GM18520 (cell line): ENCODE results near the gene KCNQ5.
A peak's percentile ranks its signal among the peaks of the same experiment; 100 is the strongest.

Experiments
- ATAC-seq: cut with Tn5 transposase; IDR thresholded peaks from one replicate; pipeline ENCODE4 v1.9.1; 2021; ENCODE audit not compliant: unreplicated experiment

The KCNQ5 gene

DNA sequence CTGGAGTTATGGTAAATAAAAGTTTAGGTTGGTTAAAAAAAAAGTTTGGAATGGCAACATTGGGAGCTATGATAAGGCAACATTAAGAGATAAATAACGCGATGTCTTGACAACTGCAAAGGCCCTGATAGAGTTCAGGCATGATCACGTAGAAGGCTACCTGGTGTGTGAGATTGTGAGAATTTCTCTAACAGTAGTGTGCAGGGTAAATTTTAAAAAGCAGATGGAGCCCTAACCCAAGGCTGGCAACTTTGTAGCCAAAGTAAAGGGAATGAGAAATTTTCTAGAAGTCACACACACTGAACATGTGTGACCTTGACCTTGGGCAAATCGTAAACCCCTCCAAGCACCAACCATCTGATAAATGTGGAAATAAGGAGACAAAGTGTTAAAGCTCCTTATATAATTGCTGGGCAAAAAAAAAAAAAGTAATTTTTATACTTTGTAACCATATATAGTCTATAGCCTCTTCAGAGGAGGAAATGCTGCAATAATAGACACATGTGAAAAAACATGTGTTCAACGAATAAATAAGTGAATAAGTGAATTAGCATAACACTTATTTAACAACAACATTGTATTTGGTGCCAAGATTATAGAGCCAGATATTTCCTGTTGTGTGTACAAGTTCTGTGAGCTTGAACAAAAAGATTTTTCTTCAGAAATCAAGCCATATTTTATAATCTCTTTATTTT, 18.2 kb downstream of the KCNQ5 start:
- no peak for ATAC-seq

DNA sequence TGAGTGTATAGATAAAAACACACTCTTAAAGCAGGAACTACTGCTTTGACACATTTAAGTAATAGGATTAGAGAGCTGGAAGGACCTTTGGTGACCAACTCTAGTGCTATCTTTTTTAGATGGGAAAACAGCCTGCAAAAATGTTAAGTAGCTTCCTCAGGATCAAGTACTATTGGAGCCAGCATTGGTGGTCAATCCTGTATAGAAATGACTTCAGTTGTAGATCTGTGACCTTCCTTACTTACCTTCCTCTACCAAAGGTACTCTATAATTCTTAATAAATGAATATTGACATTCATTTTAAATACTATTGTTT, 18.7 kb downstream of the KCNQ5 start:
- no peak for ATAC-seq

DNA sequence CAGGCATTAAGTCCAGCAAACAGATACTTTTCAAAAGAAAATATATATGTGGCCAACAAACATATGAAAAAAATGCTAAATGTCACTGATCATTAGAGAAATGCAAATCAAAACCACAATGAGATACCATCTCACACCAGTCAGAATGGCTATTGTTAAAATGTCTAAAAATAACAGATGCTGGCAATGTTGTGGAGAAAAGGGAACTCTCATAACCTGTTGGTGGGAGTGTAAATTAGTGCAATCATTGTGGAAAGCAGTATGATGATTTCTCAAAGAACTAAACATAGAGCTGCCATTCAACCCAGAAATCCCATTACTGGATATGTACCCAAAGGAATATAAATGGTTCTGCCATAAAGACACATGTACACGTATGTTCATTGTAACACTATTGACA, 20.6 kb downstream of the KCNQ5 start:
- peak; percentile 32 for ATAC-seq

DNA sequence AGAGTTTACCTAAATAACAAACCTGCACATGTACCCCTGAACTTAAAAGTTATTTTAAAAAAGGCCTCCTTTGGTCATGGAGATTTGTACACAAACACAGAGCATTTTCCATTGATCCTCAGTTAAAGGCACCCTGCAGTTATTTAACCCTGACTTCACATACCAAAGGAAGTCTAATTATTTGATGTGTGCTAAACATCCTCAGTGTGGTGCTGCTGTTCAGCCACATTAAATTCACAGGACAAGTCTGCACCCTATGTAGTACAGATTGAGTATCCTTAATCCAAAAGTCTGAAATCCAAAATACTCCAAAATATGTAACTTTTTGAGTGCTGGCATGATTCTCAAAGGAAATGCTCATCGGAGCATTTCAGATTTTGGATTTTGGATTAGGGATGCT, 21.4 kb downstream of the KCNQ5 start:
- ATAC-seq = no peak

DNA sequence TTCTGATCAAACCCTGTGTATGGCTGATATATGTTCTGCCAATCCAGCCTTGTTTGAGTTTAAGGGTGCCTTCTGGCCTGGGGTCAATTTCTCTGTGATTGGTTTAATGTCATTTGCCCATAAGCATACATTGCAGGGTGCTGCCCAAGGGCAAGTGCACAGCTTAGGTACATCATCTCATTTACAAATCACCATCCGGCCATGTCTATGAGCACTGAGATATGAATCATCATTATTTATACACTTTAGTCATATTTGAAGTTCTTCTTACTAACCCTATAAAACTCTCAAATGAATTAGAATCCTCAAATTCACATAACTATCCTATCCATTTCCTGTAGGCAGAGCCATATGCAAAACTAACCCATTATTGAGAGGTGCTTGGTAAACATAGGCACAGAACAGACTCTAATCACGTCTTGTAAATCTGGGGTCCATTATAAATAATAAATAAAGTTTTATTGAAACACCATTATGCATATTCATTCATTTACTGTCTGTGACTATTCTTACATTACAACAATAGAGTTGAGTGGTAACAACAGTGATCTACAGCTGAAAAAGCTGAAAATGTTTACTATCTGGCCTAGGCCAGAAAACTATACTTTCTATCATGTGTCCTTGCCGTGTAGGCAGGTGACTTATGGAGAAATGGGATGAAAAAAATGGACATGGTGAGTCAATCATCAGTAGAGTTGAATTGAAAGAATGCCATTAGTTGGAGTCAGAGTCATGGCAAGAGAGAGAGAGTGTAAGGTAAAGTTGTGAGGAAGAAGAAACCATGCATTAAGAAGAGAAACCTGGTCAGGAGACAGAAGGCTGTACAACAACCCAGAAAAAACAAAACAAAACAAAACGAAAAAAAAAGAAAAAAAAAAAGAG, 25.0 kb downstream of the KCNQ5 start:
- no peak for ATAC-seq

DNA sequence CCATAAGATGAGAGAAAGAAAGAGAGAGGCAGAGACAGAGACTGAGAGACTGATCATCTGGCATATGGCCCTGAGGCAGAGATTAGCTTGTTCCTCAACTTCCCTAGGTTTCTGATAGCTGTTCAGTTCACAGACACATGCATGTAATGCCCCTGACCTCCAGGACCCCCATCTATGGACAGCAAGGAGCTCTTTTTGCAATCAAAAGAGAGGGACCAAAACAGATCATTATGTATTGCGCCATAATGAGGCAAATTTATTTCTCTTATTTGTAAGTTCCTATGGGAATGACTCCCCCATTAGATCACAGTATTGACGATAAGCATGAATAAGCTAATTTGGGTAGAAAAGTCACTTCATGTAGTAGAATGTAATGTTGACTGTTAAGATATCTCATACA, 25.6 kb downstream of the KCNQ5 start:
- no peak for ATAC-seq

DNA sequence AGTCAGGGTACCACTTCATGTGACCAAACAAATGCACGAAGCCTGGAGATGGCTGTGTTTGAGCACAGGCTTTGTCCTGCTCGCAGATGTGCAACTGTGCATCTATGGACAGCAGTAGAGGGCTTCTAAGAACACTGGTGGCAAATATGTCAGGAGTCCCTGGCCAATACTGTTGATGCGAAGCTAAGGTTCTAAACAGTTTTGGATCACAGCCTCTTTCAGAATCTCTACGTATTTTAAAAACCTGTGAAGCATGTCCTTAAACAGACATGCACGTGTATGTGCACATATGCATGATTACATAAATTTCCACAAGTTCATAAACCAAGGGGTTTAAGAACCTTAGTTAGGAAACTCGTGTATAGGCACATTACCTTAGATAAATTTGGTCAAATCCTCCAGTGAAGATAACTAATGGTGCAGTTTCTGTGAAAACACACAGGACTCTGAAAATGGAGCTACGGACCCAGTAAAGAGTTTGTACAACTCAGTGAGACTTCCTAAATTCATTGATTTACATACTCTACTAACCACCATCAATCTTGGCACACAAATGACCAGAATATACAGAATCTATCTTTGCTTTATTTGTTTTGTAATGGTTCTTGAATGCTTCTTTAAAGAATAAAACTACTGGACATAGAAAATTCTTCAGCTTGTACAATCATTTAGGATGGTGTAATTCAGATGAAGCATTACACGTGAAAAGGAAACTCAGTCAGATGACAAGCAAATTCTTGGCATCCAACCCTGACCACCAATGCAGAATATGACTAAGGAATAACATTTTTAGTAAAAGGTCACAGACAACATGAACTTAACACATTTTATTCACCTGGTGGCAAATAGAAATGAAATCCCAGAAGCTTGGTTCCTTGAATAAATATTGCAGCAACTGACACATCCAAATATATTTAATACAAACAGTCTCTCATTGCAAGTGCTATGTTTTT, 27.4 kb downstream of the KCNQ5 start:
- ATAC-seq = peak; percentile 44

DNA sequence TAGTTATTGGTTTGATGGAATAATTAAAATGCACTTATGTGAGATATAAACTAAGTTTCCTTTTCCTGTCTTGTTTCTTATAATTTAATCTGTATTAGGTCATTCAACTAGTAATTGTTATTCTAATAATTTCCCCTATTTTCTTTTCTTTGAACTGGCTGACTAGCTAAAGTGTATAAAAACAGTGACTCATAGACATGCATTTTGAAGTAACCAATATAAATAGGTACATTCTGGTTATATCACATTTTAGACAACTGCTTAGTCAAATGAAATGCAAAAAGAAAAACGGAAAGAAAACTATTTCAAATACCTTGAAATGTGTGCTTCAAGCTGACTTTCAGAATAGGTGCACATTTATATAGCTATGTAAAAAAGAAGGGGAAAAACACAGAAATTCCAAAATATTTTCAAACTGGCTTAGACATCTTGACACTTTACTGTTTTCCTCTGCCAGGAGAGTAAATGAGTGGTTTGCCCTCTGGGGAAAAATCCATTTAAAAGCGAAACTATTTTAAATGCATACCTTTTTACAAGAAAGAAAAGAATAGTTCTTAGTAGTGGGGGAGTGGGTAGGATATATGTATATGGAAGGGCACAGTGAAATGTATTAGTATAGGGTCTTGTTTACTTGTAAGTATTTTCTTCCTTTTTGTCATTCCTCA, 28.3 kb downstream of the KCNQ5 start:
- no peak for ATAC-seq

DNA sequence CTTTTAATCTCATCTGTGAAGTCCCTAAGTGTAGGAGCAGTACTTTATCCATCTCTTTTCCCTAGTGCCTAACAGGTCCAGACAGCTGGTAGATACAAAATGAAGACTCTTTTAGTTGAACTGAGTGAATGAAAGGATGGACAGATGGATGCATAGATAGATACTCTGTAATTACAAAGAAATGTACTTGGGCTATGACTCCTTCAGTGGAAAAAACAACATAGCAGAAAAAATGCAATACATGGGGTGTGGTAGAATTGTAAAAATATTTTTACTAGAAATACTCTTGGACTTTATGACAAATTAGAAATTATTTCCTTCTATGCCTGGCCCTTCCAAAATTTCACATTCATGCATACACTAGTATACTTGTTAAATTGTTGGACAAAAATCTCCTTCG, 29.3 kb downstream of the KCNQ5 start:
- no peak for ATAC-seq

DNA sequence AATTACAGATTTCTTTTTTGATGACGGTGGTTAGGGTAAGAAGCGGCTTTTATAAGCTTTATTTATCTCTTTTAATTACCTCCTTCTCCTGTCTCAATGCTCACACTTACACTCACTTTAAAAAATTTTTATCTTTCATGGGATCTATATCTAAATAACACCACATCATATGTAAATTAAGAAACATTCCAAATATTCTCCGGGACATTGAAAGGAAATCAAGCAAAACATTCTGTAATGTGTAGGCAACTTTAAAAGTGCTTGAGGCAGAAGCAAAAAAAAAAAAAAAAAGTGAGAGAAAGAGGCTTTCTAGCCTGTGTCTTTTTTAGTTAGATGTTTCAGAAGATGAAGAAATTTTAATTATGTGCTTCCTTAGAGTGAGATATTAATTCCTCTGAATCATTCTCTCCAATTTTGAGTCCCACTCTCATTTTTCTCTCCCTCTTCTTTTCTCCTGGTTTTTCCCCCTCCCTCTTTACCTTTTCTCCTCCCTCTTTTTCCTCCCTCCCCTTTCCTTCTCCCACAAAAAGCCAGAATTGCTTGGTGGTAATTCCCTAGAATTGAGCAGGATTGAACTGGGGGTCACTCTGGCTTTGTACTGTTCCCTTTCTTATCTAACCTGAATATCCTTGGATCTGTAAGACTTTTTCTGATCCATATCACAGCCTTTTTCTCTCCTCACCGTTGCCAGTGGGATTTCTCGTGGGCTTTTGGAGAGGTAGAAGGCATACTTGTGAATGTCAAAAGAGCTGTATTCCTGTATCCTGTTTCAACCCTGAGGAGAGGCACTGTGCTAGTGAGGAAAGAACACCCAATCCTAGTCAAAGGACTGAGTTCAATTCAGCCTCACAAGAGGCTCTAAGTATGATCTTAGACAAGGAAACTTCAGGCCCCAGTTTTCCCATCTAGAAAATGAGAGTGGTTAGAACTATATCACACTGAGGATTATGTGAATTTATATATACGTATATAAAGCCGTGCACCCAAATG, 30.4 kb downstream of the KCNQ5 start:
- ATAC-seq = no peak

DNA sequence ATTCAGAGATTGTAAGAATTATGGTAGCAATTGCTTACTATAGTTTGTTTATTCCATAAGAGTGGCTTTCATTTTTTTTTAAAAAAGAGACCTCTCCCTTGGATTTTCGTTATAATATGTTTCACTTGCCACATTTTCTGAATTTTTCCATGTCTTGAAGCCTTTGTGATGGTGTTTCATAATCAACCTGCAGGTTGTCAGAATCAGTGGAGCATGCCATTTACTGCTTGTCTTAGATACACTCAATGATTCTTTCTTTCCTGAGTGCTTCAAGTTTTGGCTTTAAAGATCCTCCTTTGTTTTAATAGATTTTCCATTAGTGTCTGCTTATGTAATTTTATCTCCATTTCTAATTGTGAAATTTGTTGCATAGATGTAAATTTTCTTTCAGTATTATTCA, 31.2 kb downstream of the KCNQ5 start:
- ATAC-seq = no peak

DNA sequence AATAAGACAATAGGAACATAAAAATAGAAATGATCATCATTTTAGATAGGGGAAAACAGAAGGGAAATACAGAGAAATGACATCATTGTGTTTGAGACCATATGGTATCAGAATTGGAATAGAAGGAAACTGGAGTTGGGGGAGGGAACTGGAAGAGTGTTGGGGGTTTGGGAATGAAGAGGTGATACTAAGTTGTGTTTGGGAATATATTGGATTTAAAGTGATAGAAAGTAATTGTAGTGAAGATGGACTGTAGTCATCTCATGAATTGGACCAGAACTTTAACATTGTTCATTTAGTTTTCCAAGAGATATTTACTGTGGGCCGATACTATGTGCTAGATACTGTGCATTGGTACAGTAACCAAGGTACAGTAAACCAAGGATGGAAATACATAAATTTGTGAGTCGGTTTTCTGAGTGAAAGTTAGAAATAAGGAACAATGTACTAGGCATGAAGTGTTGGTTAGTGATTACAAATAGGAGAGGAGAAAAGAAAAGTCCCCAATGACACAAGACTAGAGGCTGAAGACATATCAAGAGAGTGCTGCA, 32.3 kb downstream of the KCNQ5 start:
- peak; percentile 49 for ATAC-seq

DNA sequence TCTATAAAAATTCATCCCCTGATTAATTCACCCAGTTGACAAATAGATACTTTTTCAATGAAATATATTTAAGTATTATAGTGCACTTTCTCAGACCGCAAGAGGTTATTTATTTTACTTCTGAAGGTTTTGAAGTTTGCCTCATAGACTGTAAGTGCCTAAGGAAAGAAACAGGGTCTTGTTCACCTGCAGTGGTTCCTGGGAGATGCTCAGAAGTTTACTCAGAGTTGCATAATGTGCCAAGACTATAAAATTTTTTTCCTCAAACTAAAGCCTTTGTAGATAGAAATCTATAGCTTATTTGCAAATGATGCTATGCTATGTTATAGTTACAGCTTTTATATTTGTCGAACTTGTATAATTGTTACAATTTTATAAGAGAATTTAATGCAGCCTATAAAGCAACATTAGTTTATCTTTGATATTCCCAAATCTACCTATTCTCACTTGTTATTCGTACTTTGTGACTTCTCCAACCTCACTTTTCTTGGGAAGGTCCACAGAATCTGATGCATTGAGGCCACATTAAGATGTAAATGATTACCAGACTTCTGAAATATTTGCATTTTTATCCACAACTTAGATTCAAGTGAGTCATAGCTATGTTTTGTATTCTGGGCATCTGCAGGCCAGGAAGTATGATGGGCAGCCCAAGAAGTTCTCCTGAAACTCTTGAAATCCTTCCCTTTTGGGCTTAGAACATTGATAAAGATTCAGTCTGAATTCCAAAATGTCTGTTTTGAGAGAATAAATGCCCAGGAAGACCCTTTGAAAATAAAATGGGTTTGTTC, 35.7 kb downstream of the KCNQ5 start:
- no peak for ATAC-seq

DNA sequence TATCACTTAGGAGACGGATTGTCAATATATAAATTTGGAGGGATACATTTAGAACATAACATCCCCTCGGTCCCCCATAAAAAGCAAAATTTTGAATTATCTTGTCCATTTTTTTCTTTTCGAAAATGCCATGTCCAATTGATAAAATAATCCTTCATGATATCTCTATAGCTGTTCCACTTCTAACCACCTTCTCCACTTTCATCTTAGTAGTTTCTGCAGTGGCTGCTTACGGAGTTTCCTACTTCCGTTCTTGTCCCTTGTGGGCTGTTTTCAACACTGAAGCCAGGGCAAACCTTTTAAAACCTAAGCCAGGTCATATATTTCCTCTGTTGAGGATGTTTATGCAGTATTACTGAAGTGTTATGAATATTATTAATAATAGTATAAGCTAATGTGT, 37.9 kb downstream of the KCNQ5 start:
- no peak for ATAC-seq

DNA sequence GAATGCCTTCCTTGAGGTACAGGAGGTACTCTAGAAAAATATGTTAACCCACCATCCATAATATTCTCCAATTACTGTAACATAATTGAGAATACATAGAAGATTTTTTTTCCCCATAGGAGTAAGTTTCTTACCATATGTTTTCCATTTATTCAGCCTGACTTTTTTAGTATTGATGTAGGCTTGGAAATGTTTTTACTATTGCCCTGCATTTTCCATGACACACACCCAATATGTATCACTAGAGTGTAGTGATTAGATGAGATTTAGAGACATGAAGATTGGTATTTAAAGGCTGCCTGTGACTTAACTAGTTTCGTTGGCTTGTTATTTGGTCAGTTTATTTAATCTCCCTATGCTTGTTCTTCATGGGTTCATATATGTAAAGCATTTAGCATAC, 39.5 kb downstream of the KCNQ5 start:
- ATAC-seq = no peak

DNA sequence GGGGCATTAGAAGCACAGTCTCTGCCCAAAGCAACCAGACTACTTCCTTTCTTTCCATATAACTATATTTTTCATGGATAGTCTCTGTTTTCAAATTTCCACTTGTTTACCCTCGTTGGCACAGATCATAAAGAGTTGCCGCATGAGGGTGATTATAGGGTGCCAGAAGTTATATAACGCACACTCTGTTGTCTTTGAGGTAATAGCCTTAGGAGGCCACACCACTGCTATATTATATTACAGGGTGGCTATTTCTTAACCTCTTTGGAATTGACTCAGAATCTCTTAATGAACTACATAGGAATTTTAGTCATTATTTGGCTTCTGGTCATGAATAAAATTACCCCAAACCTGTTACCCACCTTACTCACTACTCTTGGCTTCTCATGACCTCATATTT, 43.7 kb downstream of the KCNQ5 start:
- ATAC-seq = no peak

DNA sequence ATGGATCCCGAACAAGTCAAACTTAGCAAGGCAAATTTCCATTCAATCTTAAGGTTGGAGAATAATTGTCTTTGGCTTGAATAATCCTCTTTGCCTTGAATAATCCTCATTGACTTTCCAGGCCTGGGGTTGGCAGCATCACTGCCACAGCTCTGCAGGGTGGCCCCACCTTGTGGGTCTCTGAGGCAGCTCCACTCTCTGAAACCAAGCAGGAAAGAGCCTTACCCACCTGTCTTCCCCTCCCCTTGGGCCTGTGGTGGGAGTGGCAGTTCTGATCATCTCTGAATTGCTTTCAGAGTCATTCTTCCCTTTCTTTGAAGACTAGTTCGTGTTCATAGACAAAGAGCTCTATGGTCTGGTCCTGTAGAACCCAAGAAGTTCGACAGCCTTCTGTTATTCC, 47.5 kb downstream of the KCNQ5 start:
- no peak for ATAC-seq

DNA sequence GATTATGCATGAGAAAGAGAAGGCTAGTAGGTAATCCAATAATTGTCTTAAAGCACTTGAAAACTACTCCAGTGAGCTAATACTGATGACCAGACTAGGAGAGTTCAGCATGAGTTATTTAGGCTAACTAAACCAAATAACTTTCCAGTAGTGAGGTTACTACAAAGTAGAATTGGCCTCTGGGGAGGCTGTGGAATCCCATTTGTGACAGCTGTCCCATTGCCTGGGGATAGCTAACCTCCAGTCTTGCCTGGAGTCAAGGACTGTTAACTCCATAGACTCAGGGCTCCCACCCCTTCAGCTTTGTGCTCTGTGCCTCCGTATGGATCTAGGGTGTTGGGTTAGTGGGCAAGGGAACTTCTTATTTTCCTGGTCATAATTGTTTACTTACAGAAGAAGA, 51.0 kb downstream of the KCNQ5 start:
- no peak for ATAC-seq

DNA sequence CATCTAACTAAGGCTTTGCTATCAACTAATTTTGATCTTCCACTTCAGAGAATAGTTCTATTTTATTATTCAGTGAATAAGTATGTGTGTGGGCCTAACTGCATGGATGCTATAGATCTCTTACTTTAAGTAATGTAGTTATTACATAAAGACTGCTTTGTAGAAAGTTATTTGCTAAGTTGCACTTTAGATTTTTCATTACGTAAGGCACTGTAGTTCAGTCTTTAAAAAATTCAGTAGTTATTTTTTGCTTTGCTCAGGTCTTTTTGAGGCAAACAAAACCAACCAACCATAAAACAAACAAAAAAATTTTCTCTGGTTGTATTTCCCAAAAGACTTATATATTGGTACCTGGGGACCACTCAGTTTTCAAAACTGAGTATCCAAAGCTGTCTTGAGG, 53.0 kb downstream of the KCNQ5 start:
- no peak for ATAC-seq
